ENCODE results near the gene CNTN6.

GRCh38 chr3:1447452-1447851 lies 354.6 kb downstream of the CNTN6 start:
- TF ChIP-seq ZNF792 (tag by site-specific recombination; IDR thresholded peaks at IDR 0.05) (no peak), TCF7L2 (IDR thresholded peaks at IDR 0.05; ENCODE audit: borderline replicate concordance, low read depth, low read length) (no peak), ZNF121 (tag by site-specific recombination; IDR thresholded peaks at IDR 0.05) (no peak), ZNF398 (tag by site-specific recombination; IDR thresholded peaks at IDR 0.05) (no peak), FEZF1 (tag by site-specific recombination; IDR thresholded peaks at IDR 0.05) (no peak), KLF10 (tag by site-specific recombination; IDR thresholded peaks at IDR 0.05) (no peak), GFI1B (tag by site-specific recombination; IDR thresholded peaks at IDR 0.05) (no peak)
- TF ChIP-seq, protein P1, sequence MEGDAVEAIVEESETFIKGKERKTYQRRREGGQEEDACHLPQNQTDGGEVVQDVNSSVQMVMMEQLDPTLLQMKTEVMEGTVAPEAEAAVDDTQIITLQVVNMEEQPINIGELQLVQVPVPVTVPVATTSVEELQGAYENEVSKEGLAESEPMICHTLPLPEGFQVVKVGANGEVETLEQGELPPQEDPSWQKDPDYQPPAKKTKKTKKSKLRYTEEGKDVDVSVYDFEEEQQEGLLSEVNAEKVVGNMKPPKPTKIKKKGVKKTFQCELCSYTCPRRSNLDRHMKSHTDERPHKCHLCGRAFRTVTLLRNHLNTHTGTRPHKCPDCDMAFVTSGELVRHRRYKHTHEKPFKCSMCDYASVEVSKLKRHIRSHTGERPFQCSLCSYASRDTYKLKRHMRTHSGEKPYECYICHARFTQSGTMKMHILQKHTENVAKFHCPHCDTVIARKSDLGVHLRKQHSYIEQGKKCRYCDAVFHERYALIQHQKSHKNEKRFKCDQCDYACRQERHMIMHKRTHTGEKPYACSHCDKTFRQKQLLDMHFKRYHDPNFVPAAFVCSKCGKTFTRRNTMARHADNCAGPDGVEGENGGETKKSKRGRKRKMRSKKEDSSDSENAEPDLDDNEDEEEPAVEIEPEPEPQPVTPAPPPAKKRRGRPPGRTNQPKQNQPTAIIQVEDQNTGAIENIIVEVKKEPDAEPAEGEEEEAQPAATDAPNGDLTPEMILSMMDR (tag by site-specific recombination; IDR thresholded peaks at IDR 0.05): no peak

All from HEK293 (cell line).